Measurements from ENCODE around the gene C8B. TPM values are rescaled to one million over a fixed set of nuclear protein-coding genes. Genes with fewer than 3 reads are reported as not detected.

Gene C8B
- total RNA-seq = not detected
- long read RNA-seq = 0 reads

DNA sequence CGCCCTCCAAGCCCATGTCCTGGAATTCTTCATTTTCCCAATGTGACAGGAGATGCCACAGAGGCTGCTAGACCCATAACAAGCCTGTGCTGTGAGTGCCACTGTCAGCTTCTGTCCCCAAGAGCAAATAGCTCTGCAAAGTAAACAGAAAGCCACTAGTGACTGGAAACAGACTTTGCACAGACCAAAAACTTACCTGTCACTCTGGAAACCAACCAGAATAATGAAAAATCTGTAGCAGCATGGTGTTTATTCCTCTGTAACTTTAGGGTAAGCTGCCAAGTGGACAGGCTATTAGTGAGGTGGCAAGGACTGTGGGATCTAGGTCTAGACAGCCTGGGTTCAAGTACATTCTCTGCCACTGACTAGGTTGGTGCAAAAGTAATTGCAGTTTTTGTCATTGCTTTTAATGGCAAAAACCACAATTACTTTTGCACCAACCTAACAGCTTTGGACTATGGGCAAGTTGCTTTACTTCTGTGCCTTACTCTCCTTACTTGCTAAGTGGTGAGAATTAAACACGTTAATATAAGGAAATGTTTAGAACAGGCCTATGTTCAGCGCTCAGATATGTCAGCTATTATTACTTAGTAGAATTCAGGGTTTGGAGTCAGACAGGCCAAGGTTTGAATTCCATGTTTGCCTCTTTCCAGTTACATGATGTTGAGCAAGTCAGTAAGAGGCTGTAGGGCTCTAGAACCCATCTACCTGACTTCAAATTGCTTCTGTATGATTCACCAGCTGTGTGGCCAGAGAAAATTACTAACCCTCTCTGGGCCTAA lies at the start of gene C8B:
TSS of gene C8B (minus strand) at position 100 of the 782 bp plus-strand sequence. CDS start at position 33, 67 bp downstream.
- no peak for ATAC-seq
- intact Hi-C loops (cut with DNase I) = loop anchor here (10.0 kb wide), 1 partner anchor 131 kb away; no protein-coding TSS in a partner anchor

DNA sequence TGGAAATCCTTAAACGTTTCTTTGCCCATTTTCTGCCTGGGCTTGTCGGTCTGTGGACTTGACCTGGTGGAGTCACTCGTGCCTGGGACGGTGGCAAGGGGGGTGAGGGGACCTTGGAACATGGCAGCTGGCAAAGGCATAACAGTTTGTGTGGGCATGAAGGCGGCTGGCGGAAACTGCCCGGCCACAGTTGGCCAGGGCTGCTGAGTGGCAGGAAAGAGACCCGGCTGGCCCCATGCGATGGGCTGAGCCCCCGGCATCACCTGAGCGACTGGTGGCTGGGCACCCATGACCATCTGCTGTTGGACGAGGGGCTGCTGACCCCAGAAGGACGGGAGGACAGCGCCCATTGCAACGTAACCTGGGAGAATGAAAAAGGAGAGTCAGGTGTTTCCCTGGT lies 49.3 kb upstream of the C8B start:
- intact Hi-C loops (cut with DNase I) = no loop called here
- DNase-seq (ENCODE audit: missing footprints) = no peak

More for the DNA sequence above, at the start of gene C8B:
- DNase-seq (ENCODE audit: missing footprints) = no peak

DNA sequence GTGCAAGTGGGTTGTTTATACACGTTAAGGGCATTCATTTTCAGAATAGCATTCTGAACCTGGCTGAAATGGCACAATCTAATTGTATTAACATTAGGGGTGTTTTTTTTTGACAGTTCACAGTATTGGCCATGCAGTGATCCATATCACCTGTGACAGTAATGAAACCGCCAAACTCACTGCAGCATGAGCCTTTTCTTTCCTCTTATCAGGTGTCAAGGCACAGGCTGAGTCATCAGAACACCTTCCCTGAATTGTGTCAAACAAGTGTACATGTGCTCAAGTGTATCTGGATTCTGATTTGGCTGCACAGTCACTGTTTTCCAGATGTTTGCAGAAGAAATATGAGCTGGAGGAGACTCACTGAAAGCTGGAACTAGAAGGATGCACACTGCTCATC lies 47.7 kb upstream of the C8B start:
- no peak for ATAC-seq
- intact Hi-C loops (cut with DNase I) = no loop called here

More for the DNA sequence above, 49.3 kb upstream of the C8B start:
- no peak for ATAC-seq

DNA sequence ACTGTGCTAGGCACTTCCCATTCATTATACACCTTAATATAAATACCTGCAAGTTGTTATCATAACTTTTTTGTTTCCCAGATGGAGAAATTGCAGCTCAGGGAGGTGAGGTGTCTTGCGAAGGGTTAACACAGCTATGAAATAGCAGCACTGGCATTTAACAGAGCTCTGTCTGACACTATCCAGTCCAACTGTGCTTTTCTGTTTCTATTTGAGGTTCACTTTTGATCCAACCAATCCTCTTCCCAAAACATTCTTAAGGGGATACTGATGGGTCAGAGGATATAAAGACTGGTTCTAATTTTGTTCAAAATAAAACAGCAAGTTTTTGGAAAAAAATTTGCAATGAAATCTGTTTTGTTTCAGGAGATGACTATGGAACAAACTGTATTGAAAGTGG lies 46.5 kb upstream of the C8B start:
- no peak for ATAC-seq
- intact Hi-C loops (cut with DNase I) = no loop called here
- no peak for DNase-seq (ENCODE audit: missing footprints)

More for the DNA sequence above, 47.7 kb upstream of the C8B start:
- no peak for DNase-seq (ENCODE audit: missing footprints)

DNA sequence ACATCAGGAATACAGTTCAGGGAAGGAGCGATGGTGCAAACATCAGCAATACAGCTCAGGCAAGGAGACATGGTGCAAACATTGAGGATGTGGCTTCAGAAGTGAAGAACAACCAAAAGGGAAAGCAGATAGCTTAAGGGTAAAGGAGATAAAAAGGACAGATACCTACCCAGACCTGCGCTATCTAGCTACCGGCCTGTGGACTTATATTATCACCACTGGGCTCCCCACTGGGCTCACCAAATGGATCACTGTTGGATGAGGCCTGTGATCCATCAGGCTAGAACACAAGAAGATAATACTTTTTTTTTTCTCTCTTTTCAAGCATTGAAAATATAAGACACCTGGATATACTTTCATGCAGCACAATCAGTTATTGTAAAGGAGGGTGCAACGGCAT lies 44.7 kb upstream of the C8B start:
- intact Hi-C loops (cut with DNase I) = no loop called here
- DNase-seq (ENCODE audit: missing footprints) = no peak
- ATAC-seq = no peak

DNA sequence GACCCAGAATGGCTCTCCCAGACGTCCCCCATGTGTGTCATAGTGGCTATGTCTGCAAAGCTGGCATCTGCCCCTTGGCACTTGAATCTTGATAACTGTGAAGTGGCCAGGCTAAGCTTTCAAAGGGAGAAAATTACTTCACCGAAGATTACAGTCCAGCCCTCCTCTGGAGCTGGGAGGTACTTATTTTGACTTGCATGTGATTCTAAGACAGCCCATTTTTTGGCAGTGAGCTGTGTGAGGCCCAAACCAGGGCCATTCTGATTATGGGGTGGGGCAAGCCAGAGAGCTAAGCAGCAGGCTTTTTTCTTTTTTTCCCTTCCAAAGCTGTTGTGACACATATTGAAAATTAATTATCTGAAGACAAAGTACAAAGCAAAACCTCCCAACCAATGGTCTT lies 42.1 kb upstream of the C8B start:
- ATAC-seq (no peak), DNase-seq (ENCODE audit: missing footprints) (no peak)
- intact Hi-C loops (cut with DNase I) = no loop called here

DNA sequence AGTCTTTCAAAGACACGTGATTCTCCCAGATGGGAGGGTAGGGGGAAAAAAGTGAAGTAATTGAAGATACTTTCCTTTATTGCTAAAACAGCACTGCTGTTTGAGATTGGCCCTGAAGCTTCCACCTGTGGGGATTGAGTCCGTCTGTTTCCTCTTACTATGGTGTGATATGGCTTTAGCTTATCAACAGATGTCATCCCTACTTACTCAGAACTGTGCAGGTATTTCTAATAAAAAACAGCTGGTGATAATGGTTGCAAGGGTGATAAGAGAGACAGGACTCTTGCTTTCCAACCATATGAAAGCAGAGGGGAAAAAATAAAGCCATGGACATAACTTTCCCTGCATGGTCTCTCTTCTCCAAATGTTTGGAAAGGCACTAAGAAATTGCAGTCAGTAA lies 41.7 kb upstream of the C8B start:
- ATAC-seq = no peak
- no peak for DNase-seq (ENCODE audit: missing footprints)
- intact Hi-C loops (cut with DNase I) = no loop called here

DNA sequence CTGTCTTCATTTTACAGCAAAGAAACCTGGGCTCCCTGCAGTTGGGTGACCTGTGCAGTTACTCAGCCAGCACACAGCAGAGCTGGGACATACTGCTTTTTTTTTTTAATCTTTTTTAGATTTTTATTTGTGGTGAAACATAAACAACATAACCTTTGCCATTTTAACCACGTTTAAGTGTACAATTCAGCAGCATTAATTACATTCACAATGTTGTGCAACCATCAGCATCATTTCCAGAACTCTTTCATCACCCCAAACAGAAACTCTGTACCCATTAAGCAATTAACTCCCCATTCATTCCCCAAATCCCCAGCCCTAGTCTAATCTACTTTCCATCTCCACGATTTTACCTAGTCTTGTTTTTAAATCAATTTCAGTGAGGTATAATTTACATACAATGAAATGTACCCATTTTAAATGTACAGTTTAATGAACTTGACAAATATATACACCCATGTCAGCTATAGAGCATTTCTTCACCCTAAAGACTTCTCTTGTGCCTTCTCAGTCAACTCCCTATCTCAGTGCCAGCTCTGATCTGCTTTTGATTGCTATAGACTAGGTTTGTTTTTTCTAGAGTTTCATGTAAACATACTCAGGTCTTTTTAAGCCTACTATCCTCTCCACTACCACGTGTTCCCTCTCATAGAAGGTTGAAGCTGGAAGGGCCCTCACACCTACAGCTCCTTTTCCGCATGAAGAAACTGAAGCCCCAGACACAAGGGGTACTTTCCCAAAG lies 37.8 kb upstream of the C8B start:
- intact Hi-C loops (cut with DNase I) = no loop called here
- DNase-seq (ENCODE audit: missing footprints) (no peak), ATAC-seq (no peak)

DNA sequence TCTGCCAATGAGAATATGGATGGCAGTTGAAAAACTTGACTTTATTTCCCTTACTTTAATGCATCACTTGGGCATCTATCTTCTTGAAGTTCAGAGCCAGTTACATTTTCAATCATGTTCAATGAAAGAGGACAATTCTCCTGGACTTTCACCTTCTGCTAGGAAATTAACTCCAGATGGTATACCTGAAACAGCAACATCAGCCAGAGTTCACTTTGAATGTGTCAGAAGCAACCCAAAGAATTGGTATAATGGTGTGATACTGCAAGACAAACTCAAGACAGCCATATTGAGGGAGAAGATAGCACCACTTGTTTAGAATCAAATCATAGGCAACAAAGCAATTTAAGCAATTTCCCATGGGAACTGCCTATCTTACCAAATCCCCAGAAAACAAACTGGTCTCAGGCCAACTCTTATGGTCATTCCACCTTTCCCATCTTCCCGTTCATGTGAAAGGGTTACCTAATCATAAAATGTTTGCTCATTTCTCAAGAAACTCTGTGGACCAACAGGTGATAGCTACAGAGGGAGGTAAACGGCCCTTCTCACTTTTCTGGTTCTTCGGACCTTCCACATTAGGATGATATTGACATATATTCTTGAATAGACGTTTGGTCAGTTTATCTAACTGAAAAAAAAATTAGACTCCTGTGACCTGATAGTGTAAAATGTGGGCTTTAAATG lies 29.7 kb upstream of the C8B start:
- intact Hi-C loops (cut with DNase I) = no loop called here
- no peak for DNase-seq (ENCODE audit: missing footprints)
- ATAC-seq = no peak

DNA sequence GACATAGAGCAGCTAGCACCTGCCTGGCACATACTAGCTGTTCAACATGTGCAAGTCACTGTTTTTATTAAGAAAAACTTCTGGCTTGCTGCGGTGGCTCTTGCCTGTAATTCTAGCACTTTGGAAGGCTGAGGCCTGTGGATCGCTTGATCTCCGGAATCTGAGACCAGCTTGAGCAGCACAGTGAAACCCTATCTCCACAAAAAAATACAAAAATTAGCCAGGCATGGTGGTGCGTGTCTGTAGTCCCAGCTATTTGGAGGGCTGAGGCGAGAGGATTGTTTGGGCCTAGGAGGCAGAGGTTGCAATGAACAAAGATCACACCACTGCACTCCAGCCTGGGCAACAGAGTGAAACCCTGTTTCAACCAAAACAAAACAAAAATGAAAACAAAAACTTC lies 27.7 kb upstream of the C8B start:
- no peak for ATAC-seq
- DNase-seq (ENCODE audit: missing footprints) = no peak
- intact Hi-C loops (cut with DNase I) = no loop called here

DNA sequence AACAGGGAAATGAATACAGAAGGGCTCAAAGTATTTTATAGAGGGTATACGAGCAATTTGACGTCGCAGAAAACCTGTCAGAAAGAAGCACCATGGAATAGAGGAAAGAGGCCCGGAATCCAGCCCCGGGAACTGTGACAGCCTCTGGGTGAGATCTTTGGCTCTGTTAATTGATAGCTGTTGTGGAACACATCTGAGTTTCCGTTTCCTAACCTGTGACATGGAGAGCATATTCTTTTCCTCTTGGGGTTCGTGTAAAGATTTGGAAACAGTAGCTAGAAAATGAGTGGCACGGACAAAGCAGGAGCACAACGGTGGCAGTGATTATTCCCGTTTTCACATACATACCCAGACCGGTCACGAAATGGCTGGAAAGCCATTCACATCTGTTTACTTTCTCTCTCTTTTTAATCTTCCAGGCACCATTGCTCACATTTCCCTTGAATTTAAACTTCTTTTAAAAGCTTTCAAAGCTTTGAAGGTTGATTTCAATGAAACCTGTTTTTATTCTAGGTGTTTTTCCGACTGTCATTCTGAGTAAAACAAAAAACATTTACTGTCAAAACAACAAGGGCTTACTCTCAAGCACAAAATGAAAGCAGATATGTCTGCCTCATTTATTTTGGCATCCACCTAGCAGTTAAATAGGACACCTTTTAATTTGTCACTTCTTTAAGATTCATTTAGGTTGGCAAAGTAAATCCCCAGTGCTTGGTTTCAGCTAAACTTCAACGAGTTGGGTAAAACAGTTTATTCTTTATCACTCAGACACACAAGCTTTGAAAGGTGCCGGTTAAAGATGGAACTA lies 26.7 kb upstream of the C8B start:
- ATAC-seq (no peak), DNase-seq (ENCODE audit: missing footprints) (no peak)
- intact Hi-C loops (cut with DNase I) = no loop called here

DNA sequence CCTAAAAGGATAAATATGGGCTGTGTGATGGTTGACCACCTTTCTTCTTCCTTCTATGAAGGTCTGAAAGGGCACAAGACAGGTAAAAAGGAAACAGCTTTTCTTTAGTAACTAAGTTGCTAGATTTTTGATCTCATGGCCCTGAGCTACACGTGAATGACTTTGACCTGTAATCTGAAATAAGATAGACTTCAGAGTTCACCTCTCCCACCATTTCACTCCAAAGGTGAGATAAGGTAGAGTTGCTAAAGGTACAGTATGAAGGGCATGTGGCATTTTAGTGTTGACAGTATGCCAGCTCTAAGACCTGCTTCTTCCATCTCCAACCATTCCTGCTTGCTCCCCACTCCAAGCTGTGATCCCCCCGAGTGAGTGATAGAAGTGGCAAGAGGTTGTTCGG lies 25.8 kb upstream of the C8B start:
- DNase-seq (ENCODE audit: missing footprints) (no peak), ATAC-seq (no peak)
- intact Hi-C loops (cut with DNase I) = no loop called here

DNA sequence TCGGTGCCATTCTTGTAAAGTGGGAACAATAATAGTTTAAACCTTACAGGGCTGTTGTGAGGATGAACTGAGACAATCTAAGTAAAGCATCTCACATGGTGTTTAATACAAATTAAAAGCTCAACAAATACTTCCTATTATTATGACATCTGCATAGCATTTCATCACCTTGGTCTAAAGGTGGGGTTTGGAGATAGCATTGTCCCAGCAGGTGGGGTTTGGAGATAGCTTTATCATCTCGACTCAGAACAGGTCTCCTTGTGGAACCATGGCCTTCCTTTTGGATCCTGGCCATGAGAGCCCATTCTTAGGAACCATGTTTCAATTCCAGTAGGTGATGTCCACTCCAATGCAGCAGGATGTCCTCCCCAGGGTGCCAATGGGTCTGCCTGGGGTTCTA lies 20.6 kb upstream of the C8B start:
- no peak for ATAC-seq
- intact Hi-C loops (cut with DNase I) = no loop called here

DNA sequence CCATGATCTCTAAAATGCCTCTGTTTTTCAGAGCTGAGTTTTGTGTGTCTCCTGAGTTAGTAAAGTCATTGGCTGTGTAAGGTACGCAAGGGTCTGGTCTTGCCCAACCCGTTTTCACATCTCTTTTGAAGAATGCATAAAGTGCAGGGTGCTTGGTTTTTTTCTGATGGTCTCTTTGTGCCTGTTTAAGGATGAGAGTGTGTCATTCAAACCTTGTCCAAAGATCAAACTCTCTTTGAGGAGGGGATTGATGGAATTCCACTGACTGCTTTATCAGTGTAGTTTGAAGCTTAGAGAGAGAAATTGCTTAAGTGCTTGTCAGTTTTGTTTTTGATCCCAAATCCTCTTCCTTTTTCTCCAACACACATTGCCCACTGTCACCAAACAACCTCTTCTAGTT lies 20.0 kb upstream of the C8B start:
- ATAC-seq = no peak
- intact Hi-C loops (cut with DNase I) = no loop called here
- DNase-seq (ENCODE audit: missing footprints) = no peak

More for the DNA sequence above, 20.6 kb upstream of the C8B start:
- DNase-seq (ENCODE audit: missing footprints) = no peak

DNA sequence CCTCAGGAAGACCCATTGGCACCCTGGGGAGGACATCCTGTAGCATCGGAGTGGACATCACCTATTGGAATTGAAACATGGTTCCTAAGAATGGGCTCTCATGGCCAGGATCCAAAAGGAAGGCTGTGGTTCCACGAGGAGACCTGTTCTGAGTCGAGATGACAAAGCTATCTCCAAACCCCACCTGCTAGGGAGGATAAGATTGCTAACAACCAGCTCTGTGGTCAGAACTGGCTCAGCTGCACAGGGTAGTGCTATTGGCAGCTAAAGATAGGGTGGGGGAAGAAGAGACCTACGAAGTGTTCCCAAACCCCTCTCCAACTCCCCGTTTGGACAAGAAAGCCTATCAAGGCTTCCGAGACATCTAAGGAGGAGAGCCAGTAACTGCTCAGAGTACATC lies 17.7 kb upstream of the C8B start:
- ATAC-seq (no peak), DNase-seq (ENCODE audit: missing footprints) (no peak)
- intact Hi-C loops (cut with DNase I) = no loop called here

DNA sequence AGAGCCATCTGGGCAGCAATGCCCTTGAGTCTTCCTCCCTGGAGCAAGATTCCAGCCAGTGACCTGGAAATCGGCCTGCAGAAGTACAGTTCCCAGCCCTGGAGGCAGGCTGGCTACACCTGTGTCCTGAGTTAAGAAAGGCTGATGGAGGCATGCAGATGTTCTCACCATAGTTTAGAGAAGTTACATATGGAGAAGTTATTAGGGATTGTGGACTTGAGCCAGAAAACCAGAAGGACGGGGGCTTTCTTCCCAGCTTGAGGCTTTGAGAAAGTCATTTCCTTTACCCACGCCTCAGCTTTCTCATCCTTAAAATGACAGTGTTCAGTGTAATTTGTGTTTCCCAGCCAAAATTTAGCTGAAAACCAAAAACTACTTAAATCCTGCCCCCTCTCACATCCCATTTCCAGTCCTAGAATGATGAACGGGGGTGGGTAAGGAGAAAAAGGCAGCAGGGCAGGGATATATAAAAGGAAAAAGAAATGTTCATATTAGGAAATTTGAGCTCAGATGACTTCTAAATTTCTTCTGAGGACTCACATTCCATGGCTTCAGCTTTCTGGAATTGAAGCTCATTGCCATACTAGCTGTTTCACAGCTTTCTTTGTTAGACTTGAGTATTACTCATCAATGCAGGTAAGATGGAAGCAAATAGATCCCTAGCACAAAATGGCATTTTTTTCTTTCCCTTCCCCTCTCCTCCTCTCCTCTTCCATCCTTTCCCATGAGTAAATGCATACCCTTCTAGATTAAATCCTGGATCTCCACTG lies 14.4 kb upstream of the C8B start:
- no peak for ATAC-seq
- no peak for DNase-seq (ENCODE audit: missing footprints)
- intact Hi-C loops (cut with DNase I) = no loop called here

DNA sequence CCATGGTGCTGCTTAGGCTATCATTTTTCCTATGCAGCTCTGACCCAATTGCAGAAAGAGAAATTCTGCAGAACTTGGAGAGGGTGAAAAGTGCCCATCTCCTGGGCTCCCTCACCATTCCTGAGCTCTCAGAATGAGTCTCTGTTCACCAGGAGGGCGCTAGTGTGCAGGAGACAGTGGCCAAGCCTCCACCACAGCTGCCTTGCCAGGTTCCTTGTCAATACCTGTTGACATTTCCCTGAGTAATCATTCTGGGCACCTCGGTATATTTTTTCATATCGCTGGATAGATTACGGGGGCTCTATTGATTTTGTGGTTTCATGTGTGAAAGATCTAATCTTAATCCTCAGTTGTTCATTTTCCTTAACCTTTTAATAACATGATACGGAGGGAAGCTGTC lies 13.0 kb upstream of the C8B start:
- DNase-seq (ENCODE audit: missing footprints) (no peak), ATAC-seq (no peak)
- intact Hi-C loops (cut with DNase I) = no loop called here

DNA sequence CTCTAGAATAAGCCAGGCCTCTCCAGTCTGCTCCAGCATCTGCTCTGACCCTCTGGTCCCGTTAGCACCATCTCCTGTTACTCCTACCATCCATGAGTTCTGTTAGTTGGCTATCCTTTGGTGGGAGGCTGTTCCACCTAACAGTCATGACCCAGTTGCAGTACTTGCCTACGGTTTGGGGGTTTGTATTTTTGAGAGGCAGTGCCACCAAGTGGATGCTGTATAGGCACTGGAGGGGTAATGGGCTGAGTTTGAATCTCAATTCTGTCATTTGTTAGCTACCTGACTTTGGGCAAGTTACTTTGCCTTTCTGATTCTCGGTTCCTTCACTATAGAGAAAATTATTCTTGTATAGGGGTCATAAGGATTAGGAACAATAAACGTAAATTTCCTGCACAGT lies 12.1 kb upstream of the C8B start:
- DNase-seq (ENCODE audit: missing footprints) (no peak), ATAC-seq (no peak)
- intact Hi-C loops (cut with DNase I) = no loop called here
